ENCODE results near the gene TSPAN8. TPM values are rescaled to one million over a fixed set of nuclear protein-coding genes. Genes with fewer than 3 reads are reported as not detected.

The TSPAN8 gene
- total RNA-seq, 1 donor from 2014 or later = not detected

DNA sequence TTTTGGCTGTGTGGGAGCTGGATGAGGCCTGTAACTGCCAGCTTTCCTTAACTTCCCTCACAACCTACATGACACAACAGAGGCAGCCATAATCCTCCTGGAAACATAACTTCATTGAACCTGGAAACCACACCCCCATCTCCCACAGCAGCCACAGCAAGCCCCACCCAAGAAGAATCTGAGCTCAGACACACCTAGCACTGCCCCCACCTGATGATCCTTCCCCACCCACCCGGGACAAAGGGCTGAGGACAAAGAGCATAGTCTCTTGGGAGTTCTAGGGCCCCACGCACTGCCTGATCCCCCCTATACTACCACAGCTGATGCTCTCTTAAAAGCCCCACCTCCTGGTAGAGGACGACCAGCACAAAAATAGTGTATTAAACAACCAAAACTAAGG lies 29.6 kb upstream of the TSPAN8 start:
- H3K4me1 ChIP-seq = no peaks in the 10 kb centered on the region
- no peak for DNase-seq (ENCODE audit: low spot score)
- no peaks in the 10 kb centered on the region for H3K27me3 ChIP-seq
- TF ChIP-seq, protein P1, sequence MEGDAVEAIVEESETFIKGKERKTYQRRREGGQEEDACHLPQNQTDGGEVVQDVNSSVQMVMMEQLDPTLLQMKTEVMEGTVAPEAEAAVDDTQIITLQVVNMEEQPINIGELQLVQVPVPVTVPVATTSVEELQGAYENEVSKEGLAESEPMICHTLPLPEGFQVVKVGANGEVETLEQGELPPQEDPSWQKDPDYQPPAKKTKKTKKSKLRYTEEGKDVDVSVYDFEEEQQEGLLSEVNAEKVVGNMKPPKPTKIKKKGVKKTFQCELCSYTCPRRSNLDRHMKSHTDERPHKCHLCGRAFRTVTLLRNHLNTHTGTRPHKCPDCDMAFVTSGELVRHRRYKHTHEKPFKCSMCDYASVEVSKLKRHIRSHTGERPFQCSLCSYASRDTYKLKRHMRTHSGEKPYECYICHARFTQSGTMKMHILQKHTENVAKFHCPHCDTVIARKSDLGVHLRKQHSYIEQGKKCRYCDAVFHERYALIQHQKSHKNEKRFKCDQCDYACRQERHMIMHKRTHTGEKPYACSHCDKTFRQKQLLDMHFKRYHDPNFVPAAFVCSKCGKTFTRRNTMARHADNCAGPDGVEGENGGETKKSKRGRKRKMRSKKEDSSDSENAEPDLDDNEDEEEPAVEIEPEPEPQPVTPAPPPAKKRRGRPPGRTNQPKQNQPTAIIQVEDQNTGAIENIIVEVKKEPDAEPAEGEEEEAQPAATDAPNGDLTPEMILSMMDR (IDR thresholded peaks at IDR 0.05) = no peak
- TF ChIP-seq EZH2phosphoT487 (IDR thresholded peaks at IDR 0.05) (no peak), EZH2 (IDR thresholded peaks at IDR 0.05) (no peak)
- no peak overlapping the region for H3K4me3 Mint-ChIP-seq
- H3K4me1 Mint-ChIP-seq = no peaks in the 10 kb centered on the region
- H3K36me3 ChIP-seq = no peaks in the 10 kb centered on the region
- H3K27me3 Mint-ChIP-seq (ENCODE audit: insufficient read depth, low read depth) = no peaks in the 10 kb centered on the region
- no peak overlapping the region for H3K4me2 ChIP-seq
- no peak overlapping the region for H3K27ac Mint-ChIP-seq
- no peak overlapping the region for H2AFZ ChIP-seq (replicated peaks)
- no peak overlapping the region for H3K9ac ChIP-seq
- H3K9me3 ChIP-seq (ENCODE audit: low read depth) = no peaks in the 10 kb centered on the region
- no peak overlapping the region for H3K4me3 ChIP-seq
- H3K79me2 ChIP-seq (ENCODE audit: low read depth) = no peaks in the 10 kb centered on the region
- no peak overlapping the region for H3K27ac ChIP-seq
- H3K36me3 Mint-ChIP-seq = no peaks in the 10 kb centered on the region
- H3K9me3 Mint-ChIP-seq = no peaks in the 10 kb centered on the region
- H3F3A ChIP-seq (ENCODE audit: low read depth) = no peaks in the 10 kb centered on the region
- H4K20me1 ChIP-seq (ENCODE audit: low read depth) = no peaks in the 10 kb centered on the region

DNA sequence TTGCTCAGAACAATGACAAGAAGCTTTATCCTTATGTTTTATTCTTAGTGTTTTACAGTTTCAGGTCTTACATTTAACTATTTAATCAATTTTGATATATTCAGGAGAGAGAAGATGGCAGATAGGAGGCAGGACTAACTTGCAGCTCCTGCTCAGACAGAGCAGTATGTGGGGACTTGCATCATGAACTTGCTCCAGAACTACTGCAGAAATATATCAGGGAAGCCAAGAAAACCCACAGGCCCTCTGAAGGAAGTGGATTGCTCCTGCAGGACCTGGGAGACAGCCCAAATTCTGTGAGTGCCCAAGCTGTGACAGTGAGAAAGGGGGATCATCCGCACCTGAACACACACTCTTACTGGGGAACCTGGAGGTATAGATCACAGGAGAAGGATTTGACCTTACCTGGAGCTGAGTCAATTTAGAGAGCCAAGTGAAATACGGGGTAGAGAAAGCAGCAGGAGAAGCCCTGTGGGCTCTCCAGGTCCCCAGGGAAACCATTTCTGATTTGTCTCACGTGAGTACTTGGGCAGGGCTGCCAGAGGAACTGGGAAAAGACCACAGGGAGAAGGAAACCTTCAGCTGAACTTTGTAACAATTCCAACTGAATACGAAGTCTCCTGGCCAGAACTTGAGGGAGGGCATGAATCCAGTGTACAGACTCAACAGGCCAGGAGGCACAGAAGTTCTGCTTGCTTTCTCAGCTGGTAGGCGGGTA lies 28.9 kb upstream of the TSPAN8 start:
- H3F3A ChIP-seq (ENCODE audit: low read depth) = no peaks in the 10 kb centered on the region
- no peaks in the 10 kb centered on the region for H3K4me1 Mint-ChIP-seq
- H3K27ac Mint-ChIP-seq = no peak overlapping the region
- no peaks in the 10 kb centered on the region for H3K4me1 ChIP-seq
- H4K20me1 ChIP-seq (ENCODE audit: low read depth) = no peaks in the 10 kb centered on the region
- no peaks in the 10 kb centered on the region for H3K27me3 Mint-ChIP-seq (ENCODE audit: insufficient read depth, low read depth)
- H3K4me2 ChIP-seq = no peak overlapping the region
- DNase-seq (ENCODE audit: low spot score) = no peak
- H3K27ac ChIP-seq = no peak overlapping the region
- no peaks in the 10 kb centered on the region for H3K79me2 ChIP-seq (ENCODE audit: low read depth)
- H3K27me3 ChIP-seq = no peaks in the 10 kb centered on the region
- no peaks in the 10 kb centered on the region for H3K36me3 ChIP-seq
- no peak overlapping the region for H3K4me3 Mint-ChIP-seq
- H3K9ac ChIP-seq = no peak overlapping the region
- H3K9me3 Mint-ChIP-seq = no peaks in the 10 kb centered on the region
- no peaks in the 10 kb centered on the region for H3K9me3 ChIP-seq (ENCODE audit: low read depth)
- H2AFZ ChIP-seq (replicated peaks) = no peak overlapping the region
- no peak overlapping the region for H3K4me3 ChIP-seq
- no peaks in the 10 kb centered on the region for H3K36me3 Mint-ChIP-seq
- no peak for TF ChIP-seq EZH2phosphoT487 (IDR thresholded peaks at IDR 0.05)
- TF ChIP-seq, protein P1 (IDR thresholded peaks at IDR 0.05) = no peak
- no peak for TF ChIP-seq EZH2 (IDR thresholded peaks at IDR 0.05)

DNA sequence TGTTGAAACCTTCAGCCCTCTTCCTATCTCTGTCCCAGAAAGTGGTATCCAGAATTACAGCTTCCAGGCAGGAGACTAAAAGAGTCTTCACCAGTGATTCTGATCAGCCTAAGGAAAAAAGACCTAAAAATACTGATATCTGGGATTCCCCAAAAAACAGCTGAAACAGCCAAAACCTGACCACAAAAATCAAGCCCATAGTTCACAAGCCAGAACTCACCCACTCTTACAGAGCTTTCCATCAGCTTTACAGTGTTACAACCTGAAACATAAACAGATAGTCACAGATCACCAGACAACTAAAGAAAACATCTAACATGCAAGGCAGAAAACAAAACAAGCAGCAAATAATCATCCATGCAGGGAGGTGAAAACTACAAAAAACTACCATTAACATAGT lies 26.0 kb upstream of the TSPAN8 start:
- no peaks in the 10 kb centered on the region for H3K4me1 ChIP-seq
- no peaks in the 10 kb centered on the region for H3K9me3 ChIP-seq (ENCODE audit: low read depth)
- no peaks in the 10 kb centered on the region for H3K27me3 ChIP-seq
- no peak overlapping the region for H3K9ac ChIP-seq
- H2AFZ ChIP-seq (replicated peaks) = no peak overlapping the region
- no peaks in the 10 kb centered on the region for H3K79me2 ChIP-seq (ENCODE audit: low read depth)
- Mint-ChIP-seq H3K27me3 (ENCODE audit: insufficient read depth, low read depth) (no peaks in the 10 kb centered on the region), H3K4me1 (no peaks in the 10 kb centered on the region), H3K36me3 (no peaks in the 10 kb centered on the region), H3K27ac (no peak overlapping the region), H3K4me3 (no peak overlapping the region), H3K9me3 (peaks cover 6% of the 10 kb centered on the region)
- DNase-seq (ENCODE audit: low spot score) = no peak
- no peak for TF ChIP-seq EZH2phosphoT487 (IDR thresholded peaks at IDR 0.05)
- TF ChIP-seq EZH2 (IDR thresholded peaks at IDR 0.05) = no peak
- TF ChIP-seq, protein P1 (IDR thresholded peaks at IDR 0.05) = no peak
- no peak overlapping the region for H3K4me2 ChIP-seq
- no peak overlapping the region for H3K4me3 ChIP-seq
- H4K20me1 ChIP-seq (ENCODE audit: low read depth) = no peaks in the 10 kb centered on the region
- H3K36me3 ChIP-seq = no peaks in the 10 kb centered on the region
- no peak overlapping the region for H3K27ac ChIP-seq
- H3F3A ChIP-seq (ENCODE audit: low read depth) = no peaks in the 10 kb centered on the region
